HG03575 (cell line): ENCODE measurements around the gene CYP4V2.
"Not testable (repeated sequence)": the region's sequence is repeated elsewhere in the genome, so short reads cannot be mapped to it uniquely, and the experiment has no call there.

Experiments
- ATAC-seq: cut with Tn5 transposase; IDR thresholded peaks from one replicate; pipeline ENCODE4 v1.9.1; 2021; ENCODE audit not compliant: unreplicated experiment, insufficient number of reproducible peaks, low FRiP score; ENCODE audit errors: extremely low read depth

The CYP4V2 gene

GRCh38 chr4:186226521-186227189 is 35.3 kb downstream of the CYP4V2 start:
- ATAC-seq, result no peak

GRCh38 chr4:186227221-186227620 is 35.9 kb downstream of the CYP4V2 start, which contains the start of gene KLKB1:
Gene KLKB1, plus strand, starts transcription at chr4:186227507. Its CDS starts 689 bp downstream, at chr4:186228196.
- ATAC-seq, result no peak

GRCh38 chr4:186227744-186228513 is 36.6 kb downstream of the CYP4V2 start:
- ATAC-seq, result no peak

- no peak for ATAC-seq
Observed at GRCh38 chr4:186228514-186228894, 37.1 kb downstream of the CYP4V2 start.

GRCh38 chr4:186234367-186234766 is 43.0 kb downstream of the CYP4V2 start:
- no peak for ATAC-seq

GRCh38 chr4:186236126-186236525 is 44.8 kb downstream of the CYP4V2 start:
- no peak for ATAC-seq

- no peak for ATAC-seq
Observed at GRCh38 chr4:186240452-186240847, 49.1 kb downstream of the CYP4V2 start.

GRCh38 chr4:186240848-186241491 is 49.6 kb downstream of the CYP4V2 start:
- ATAC-seq, result no peak

GRCh38 chr4:186241616-186242015 is 50.2 kb downstream of the CYP4V2 start:
- ATAC-seq, result no peak

GRCh38 chr4:186242031-186242430 is 50.7 kb downstream of the CYP4V2 start:
- ATAC-seq, result not testable (repeated sequence)

GRCh38 chr4:186243331-186243730 is 52.0 kb downstream of the CYP4V2 start:
- no peak for ATAC-seq

- no peak for ATAC-seq
Observed at GRCh38 chr4:186244835-186245234, 53.5 kb downstream of the CYP4V2 start.

GRCh38 chr4:186247062-186247752 is 55.8 kb downstream of the CYP4V2 start:
- not testable (repeated sequence) for ATAC-seq

GRCh38 chr4:186248643-186249042 is 57.3 kb downstream of the CYP4V2 start:
- no peak for ATAC-seq

- ATAC-seq, result no peak
Observed at GRCh38 chr4:186249785-186250754, 58.7 kb downstream of the CYP4V2 start.

GRCh38 chr4:186250760-186251159 is 59.4 kb downstream of the CYP4V2 start:
- ATAC-seq, result no peak

- no peak for ATAC-seq
Observed at GRCh38 chr4:186255122-186255521, 63.8 kb downstream of the CYP4V2 start.

- ATAC-seq, result no peak
Observed at GRCh38 chr4:186258216-186258811, 66.9 kb downstream of the CYP4V2 start.
